ENCODE data around the gene GID8.
"Not testable (repeated sequence)": the region's sequence is repeated elsewhere in the genome, so short reads cannot be mapped to it uniquely, and the experiment has no call there.

Gene GID8

DNA sequence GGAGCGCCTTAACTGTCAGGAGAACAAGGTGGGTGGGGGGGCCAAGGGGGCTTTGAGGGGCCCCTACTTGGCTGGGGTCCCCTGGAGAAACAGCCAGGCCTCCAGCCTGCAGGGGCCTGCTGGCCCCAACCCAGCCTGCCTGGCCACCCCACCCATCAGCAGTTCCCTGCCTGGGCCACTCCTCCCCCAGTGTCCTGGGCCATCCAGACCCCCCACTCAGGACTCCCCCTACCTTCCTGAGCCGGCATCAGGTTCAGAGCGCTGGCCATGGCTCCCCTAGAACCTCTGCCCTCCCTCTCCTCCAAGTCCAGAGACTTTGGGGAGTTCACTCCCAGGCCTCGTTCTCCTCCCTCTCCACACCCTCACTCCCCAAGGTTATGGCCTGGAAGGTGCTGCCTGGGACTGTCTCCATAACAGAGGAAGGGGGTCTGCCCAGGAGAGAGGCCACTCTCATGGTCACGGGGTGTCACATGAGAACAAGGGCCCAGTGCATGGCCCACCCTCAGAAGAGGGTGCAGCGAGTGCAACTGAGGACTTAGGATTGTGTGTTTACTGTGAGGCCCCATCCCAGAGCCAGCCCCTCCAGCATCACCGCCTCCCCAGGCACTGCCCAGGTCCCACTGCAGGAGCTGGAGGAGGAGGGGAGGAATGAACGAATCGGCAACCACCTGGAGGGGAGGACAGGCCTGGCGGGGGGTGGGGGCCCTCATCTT is 20.6 kb downstream of the GID8 start:
- DNase-seq (ENCODE audit: low spot score): no peak

DNA sequence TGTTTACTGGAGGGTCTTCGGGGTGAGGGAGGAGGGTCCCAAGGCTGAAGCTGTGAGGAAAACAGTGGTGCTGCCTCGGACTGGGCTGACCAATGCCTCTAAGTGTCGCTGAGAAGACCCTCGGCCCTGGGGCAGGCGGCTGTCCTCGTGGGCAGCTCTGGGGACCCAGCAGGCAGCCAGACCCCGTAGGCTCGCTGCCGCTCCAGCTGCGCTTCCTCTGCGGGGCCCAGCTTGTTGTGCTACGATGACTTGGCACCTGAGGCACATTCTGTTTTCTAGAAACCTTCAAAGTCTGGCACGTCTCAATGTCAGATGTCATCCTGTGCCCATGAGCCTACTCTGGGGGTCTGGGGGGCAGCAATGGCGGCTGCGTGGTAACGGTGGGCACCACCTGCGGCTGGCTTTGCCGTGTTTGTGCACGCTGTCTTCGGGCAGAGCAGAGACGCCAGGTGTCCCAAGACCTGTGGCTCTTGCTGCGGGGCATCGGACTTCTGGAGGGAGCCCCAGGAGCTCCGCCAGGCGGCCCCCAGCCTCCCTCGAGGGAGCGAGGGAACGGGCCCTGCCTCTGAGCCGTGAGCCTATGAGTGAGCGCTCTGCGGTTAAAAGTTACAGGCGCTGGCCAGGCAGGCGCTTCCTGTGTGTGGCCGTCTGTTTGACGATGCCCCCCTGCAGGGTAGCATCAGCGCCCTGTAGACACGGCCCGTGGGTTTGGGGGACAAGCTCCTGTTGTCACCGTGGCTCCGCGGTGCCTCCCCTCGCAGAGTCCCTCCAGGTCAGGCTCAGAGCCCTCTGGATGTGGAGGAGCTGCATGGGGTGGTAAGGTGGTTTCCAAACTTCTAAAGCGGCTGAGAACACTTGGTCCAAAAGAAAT is 21.4 kb downstream of the GID8 start:
- DNase-seq (ENCODE audit: low spot score): no peak

DNA sequence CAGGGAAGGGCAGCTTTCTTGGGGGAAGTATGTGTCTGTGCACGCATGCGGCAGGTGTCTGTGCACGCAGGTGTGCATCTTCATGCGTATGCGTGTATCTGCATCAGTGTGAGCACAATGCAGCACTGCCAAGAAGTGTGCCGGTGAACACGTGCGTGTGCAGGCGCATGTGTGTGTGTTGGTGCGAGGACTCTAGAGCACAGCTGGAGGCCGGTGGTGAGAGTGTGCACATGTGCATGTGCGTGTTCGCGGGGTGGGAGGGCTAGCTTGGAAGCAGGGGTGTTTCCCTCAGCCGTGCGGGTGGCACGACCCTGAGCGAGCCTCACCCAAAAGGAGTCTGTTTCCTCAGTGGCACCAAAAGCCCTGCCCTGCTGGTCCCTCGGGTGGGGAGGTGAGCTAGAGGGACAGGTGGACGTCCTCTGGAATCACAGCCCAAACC is 22.1 kb downstream of the GID8 start:
- no peak for DNase-seq (ENCODE audit: low spot score)

DNA sequence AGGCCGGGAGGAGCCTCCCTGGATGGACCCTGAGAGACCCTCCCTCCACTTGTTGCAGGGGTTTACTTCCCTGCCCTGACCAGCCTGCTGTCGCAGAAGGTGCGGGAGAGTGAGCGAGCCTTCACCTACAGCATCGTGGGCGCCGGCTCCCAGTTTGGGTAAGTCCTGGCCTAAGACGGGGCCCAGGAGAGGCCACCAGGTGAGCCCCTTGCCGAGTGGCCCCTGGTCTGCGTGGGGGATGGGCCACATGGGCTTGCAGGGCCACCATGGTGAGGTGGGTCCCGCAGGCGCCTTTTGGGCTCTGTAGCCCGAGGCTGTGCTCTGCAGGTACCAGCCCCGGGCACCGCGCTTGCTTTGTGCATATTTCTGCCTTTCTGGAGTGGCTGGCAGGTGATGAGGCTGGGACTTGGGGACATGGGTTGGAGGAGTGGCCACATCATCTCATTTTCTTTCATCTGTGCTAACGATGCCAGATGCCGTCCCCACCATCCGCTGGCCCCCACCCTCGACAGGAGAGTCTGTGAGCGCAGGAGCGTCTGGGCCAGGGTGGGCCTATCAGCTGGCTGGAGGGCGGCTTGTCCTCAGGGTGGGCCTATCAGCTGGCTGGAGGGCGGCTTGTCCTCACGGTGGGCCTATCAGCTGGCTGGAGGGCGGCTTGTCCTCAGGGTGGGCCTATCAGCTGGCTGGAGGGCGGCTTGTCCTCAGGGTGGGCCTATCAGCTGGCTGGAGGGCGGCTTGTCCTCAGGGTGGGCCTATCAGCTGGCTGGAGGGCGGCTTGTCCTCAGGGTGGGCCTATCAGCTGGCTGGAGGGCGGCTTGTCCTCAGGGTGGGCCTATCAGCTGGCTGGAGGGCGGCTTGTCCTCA is 22.7 kb downstream of the GID8 start:
- DNase-seq (ENCODE audit: low spot score): not testable (repeated sequence)

DNA sequence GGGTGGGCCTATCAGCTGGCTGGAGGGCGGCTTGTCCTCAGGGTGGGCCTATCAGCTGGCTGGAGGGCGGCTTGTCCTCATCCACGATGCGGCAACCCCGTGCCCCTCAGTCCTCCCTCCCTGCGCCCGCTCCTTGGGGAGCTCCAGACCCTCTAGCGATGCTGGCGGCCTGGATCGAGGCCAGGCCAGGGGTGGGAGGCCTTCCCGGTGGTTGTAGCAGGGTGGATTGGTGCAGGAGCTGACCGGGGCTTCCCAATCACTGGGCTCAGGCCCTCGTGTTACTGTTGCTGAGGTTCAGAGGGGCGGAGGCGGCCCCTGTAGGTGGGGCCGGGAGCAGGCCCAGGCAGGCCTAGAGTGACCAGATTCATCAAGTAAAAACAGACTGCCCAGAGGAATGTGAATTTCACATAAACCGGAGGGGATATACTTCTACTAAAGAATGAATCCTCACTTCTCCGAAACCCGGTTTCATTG is 23.4 kb downstream of the GID8 start:
- no peak for DNase-seq (ENCODE audit: low spot score)

DNA sequence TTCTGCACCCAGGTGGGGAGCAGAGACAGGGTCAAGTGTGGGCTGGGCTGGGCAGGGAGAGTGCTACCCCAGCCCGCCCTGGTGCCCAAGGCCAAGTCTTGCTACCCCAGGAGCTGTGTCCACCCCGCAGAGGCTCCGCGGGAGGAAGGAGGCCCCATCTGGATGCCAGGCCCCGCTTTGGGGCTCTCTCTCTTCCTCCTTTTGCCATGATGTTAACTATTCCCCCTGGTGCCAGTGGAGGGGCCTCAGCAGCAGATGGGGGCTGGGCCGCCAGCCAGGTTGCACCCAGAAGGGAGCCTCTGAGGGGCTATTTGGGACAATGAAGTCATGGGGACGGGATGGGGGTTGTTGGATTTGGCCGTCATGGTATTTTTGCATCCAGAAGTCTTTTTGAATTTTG is 23.9 kb downstream of the GID8 start:
- no peak for DNase-seq (ENCODE audit: low spot score)

DNA sequence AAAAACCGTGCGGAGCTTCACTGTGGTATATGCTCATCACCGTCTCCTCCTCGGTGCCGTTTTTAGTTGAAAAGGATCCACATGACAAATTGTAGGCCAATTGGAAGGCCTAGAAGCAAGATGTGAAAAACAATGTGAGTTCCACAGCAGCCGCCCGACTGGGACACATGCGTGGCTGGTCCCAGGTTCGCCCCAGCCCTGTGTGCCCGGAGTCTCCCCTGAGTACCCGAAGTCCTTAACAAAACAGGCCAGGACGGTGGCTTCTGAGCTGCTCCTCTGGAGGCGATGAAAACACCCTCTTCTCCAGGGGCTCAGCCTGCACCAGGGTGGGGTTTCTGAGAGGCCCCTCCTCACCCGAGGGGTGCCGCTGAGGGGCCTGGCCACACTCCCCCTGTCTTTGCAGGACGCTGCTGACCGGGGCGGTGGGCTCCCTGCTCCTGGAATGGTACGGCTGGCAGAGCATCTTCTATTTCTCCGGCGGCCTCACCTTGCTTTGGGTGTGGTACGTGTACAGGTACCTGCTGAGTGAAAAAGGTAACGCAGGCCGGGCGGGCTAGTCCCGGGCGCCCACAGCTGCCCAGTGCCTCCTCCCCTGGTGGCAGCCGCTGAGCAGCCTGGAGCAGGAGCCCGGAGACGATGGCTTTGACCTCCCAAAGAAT is 24.4 kb downstream of the GID8 start:
- DNase-seq (ENCODE audit: low spot score): no peak

DNA sequence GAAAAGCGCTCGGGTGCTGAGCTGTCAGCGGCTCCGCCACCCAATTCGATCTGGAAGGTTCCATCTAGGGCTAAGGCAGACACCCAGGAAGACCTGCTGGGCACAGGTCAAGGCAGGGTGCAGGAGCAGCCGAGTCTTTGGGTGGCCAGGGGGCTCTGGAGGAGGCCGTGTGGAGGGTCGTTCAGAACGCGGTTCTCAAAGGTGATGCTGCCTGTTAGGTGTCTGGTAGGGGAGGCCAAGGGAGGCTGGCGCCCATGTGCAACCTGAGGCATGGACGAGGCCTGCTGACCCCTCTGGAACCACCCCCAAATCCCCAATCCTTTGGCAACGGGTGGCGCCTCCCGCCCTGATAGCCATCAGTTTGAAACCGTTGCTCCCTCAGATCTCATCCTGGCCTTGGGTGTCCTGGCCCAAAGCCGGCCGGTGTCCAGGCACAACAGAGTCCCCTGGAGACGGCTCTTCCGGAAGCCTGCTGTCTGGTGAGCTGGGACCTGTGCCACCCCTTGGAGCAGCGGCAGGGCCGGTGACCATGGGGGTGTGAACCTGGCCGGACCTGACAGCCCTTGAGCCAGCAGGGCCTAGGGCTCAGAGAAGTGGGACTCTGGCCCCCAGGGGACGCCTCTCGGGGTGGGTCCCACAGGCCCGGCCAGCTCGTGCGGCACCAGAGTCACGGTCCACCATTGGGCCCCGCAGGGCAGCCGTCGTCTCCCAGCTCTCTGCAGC is 25.1 kb downstream of the GID8 start:
- DNase-seq (ENCODE audit: low spot score): no peak

DNA sequence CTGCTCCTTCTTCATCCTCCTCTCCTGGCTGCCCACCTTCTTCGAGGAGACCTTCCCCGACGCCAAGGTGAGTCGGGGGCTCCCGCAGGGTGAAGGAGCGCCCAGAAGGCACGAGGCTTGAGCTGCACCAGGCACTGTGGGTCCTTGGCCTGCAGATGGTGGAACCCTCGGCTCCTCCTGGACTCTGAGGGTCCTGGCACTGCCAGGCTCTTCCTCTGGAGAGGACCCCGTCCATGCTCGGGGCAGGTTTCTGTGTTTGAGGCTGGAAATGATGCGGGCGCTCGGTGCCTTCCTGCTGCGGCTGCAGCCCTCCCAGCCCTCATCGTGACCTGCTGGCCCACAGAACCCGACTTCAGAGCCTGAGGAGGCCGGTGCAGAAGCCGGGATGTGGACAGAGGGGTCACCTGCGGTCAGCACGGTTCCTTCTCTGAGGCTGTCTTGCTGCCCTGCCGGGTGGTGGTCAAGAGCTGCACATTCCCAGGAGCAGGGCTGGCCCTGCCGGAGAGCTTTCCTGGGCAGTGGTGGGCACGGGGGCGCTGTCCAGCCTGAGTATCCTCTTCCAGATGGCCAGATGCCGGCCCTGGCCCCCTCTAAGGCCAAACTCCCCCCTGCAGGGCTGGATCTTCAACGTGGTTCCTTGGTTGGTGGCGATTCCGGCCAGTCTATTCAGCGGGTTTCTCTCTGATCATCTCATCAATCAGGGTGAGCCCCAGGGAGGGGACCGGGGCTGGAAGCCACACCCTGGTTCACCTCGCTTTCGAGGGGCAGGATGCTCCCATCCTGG is 25.9 kb downstream of the GID8 start:
- no peak for DNase-seq (ENCODE audit: low spot score)

DNA sequence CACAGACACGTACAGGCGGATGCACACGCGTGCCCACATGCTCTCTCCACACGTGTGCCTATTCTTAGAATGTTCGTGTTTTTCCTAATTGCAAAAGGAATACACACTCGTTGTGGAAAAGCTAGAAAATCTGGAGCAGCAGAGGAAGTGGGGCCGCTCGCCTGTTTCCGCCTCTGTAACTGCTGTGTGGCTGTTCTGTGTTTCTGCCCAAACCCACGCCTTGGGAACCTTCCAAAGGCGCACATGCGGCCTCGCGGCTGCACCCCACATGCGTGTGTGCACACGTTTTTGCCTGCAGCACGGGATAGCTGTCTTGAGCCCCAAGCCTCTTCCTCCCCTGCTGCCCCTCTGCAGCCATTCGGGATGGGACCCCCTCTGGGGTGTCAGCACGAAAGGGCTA is 26.8 kb downstream of the GID8 start:
- no peak for DNase-seq (ENCODE audit: low spot score)

DNA sequence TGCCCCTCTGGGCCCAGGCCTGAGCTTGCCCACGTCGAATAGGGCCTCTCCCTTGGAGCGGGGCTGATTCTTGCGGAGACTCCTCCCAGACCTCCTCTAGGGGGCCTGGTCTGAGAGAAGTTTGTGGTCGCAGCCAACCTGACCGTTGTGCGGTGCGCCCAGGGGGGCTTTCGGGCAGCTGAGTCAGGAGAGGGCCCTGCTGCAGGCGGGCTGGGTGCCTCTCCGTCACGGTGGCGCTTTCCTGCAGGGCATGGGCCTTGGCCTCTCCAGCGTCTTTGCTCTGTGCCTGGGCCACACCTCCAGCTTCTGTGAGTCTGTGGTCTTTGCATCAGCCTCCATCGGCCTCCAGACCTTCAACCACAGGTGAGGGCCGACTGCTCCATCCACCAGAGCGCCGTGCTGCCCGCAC is 27.4 kb downstream of the GID8 start:
- DNase-seq (ENCODE audit: low spot score): no peak

DNA sequence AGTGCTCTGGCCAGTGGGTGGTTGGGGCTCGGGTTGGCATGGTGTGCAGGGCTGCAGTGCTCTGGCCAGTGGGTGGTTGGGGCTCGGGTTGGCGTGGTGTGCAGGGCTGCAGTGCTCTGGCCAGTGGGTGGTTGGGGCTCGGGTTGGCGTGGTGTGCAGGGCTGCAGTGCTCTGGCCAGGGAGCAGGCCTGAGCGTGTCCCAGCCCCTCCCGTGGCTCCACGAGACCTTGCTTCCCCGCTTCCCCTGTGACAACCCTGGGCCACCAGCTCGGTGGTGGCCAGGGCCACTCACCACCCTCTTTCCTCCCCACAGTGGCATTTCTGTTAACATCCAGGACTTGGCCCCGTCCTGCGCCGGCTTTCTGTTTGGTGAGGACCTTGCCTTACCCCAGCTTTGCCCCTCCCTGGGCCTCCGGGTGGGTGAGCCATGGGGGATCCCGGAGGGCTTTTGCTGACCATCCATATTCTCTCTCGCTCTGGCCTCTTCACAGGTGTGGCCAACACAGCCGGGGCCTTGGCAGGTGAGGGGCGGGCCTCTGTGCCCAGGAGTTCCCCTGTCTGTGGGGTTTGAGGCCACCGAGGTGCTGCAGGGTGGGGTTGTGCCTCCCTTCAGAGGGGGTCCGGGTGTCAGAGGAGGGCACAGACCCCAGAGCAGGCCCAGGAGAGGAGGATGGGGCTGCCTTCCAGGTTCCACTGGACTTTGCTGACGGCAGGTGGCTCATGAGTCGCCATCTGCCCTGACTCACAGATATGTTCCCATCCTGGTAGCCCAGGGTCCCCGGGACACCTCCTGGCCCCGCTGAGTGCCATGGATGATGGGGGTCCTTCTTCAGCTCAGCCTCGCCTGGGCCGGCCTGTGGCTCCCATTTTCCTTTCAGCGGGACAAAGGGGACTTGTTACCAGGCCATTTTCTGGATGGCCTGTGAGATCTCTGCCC is 28.5 kb downstream of the GID8 start:
- DNase-seq (ENCODE audit: low spot score): no peak

DNA sequence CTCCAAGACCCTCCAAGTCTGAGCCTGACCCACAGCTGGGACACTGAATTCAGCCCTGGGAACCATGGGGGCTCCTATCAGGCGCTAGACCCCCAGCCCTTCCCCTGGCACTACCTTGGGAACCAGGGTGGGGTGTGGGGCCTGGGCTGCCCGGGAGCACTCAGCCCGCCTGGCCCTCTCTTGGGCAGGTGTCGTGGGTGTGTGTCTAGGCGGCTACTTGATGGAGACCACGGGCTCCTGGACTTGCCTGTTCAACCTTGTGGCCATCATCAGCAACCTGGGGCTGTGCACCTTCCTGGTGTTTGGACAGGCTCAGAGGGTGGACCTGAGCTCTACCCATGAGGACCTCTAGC is 29.2 kb downstream of the GID8 start:
- no peak for DNase-seq (ENCODE audit: low spot score)

DNA sequence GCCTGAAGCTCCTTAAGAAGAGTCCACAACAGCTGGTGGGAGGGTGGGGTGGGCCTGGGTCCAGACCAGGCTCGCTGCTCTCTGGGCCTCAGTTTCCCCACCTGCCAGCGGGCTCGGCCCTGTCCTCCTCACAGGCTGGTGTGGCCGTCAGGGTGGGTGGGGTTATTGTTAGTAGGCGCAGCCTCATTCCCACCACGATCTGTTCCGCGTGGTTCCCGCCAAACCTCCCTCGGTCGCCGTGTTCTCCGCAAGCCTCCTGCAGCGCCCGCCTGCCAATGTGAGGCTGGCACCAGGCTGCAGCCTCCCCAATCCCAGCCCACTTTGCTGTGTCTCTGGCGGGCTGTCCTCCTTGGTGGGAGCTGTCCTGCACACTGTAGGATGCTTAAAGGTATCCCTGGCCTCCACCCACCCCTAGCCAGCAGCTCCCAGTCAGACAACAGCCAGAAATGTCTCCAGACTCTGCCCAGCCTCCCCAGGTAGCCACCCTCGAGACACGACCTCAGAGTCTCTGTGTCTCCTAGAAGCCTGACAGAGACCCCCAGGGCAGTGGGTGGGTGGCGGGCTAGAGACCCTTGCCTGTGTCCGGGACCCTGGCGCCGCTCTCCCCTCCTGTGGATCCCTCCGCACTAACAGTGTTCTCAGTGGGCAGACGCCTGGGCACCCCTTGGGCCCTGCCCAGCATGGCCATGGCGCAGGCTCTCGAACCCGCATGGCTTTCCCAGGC is 29.8 kb downstream of the GID8 start:
- no peak for DNase-seq (ENCODE audit: low spot score)

DNA sequence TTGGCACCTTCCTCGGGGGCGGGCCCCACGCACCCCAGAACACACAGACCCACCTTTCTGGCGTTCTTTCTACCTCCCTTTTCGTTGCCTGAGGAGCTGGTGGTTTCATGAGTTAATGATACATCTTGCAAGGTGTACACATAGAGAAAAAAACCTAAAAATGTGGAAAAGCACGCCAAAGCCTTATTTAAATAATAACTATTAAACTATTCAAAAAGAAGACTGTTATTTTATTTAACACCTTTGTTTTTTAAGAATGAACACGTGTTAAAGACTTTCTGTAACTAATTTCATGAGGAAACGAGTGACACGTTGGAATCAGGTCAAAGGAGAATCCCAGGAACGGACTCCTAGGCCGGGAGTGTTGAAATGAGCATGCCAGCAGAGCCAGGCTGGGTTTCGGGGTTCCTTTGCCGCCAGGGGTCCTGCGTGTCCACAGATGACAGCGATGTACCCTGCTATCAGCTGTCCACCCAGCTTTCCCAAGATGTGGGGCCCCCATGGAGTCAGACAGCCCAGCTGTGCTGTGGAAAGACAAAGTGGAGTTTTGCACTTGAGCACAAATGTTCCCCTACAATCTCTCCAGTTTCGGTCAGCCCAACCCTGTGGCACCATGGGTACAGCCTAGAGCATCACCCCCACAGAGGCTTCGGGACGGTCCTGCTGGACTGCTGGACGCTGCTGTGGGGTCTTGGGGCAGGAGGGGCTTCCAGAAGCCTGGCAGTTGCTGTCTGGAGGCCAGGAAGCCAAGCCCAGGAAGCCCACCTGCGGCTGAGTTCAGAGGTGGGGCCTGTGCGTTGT is 30.6 kb downstream of the GID8 start:
- no peak for DNase-seq (ENCODE audit: low spot score)

DNA sequence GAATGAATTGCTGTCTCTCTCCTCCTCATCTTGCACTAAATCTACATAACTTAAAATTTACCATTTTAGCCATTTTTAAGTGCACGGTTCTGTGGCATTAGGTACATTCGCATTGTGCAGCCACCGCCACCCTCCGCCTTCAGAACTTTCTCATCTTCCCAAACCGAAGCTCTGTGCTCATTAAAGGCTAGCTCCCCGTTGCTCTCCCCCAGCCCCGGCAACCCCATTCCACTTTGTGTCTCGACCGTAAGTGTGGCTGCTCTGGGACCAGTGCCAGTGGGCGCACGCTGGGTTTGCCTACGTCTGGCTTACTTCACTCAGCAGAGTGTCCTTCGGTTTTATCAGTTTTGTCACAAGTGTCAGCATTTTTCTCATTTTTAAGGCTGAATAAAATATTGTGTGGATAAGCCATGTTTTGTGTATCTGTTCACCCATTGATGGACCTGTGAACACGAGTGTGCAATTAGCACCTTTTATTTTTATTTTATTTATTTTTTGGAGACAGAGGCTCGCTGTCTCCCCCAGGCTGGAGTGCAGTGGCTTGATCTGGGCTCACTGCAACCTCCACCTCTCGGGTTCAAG is 31.3 kb downstream of the GID8 start:
- DNase-seq (ENCODE audit: low spot score): no peak

DNA sequence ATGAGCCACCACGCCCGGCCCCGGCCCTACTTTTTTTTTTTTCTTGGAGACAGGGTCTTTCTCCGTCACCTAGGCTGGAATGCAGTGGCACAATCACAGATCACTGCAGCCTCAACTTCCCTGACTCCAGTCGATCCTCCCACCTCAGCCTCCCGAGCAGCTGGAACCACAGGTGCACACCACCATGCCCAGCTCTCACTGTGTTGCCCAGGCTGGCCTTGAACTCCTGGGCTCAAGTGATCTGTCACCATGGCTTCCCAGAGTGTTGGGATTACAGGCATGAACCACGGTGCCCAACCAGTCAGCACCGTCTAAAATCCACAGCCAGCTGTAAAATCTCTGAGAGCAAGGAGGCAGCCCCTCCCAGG is 32.0 kb downstream of the GID8 start:
- no peak for DNase-seq (ENCODE audit: low spot score)
